Measurements from ENCODE around the gene RTL10.

Gene RTL10

GRCh38 chr22:19903031-19903430 is 48.4 kb upstream of the RTL10 start:
- H2AFZ ChIP-seq (ENCODE audit: low read depth, low read length): no peak overlapping the region
- no peaks in the 10 kb centered on the region for H3K4me1 ChIP-seq (ENCODE audit: insufficient read depth, low read length)
- H4K20me1 ChIP-seq (ENCODE audit: insufficient read depth, low read length): no peaks in the 10 kb centered on the region
- no peaks in the 10 kb centered on the region for H3K27me3 ChIP-seq (ENCODE audit: insufficient read depth, low read length, poor library complexity)
- H3K27ac ChIP-seq (ENCODE audit: low read length): no peak overlapping the region
- no peaks in the 10 kb centered on the region for H3K79me2 ChIP-seq (ENCODE audit: insufficient read depth, low read length)
- peaks cover 6% of the 10 kb centered on the region; the same call in 1 of the 2 replicates for H3K36me3 ChIP-seq (ENCODE audit: insufficient read depth, low read length)
- H3K9me3 ChIP-seq (ENCODE audit: insufficient read depth, low read length, severe bottlenecking): no peaks in the 10 kb centered on the region
- no peak overlapping the region for H3K9ac ChIP-seq (ENCODE audit: low read depth, low read length)
- DNase-seq: no peak
- no peak for ATAC-seq (ENCODE audit: insufficient read depth, low read depth)
- no peak overlapping the region for H3K4me2 ChIP-seq (ENCODE audit: insufficient read depth, low read length)
- no peak for TF ChIP-seq EZH2 (IDR thresholded peaks at IDR 0.05; ENCODE audit: borderline replicate concordance, low read depth, low read length, severe bottlenecking)
- TF ChIP-seq CTCF (IDR thresholded peaks at IDR 0.05; ENCODE audit: borderline replicate concordance, extremely low read depth, low read length, poor library complexity, severe bottlenecking): no peak
- no peak overlapping the region for H3K4me3 ChIP-seq (ENCODE audit: low read depth in 1 of 2, low read length in 2 of 2)

- no peak for ATAC-seq (ENCODE audit: insufficient read depth, low read depth)
Observed at GRCh38 chr22:19902245-19902715, 47.6 kb upstream of the RTL10 start.

GRCh38 chr22:19901577-19902244 is 47.0 kb upstream of the RTL10 start:
- H3K9ac ChIP-seq (ENCODE audit: low read depth, low read length): 0 out of 2 replicates have a peak overlapping the region, but pooled peaks have one; percentile 17
- no peaks in the 10 kb centered on the region for H3K9me3 ChIP-seq (ENCODE audit: insufficient read depth, low read length, severe bottlenecking)
- H3K36me3 ChIP-seq (ENCODE audit: insufficient read depth, low read length): peaks cover 10% of the 10 kb centered on the region
- no peaks in the 10 kb centered on the region for H3K27me3 ChIP-seq (ENCODE audit: insufficient read depth, low read length, poor library complexity)
- H3K4me3 ChIP-seq (ENCODE audit: low read depth in 1 of 2, low read length in 2 of 2): no peak overlapping the region
- H3K4me2 ChIP-seq (ENCODE audit: insufficient read depth, low read length): no peak overlapping the region
- no peak for TF ChIP-seq CTCF (IDR thresholded peaks at IDR 0.05; ENCODE audit: borderline replicate concordance, extremely low read depth, low read length, poor library complexity, severe bottlenecking)
- no peak for TF ChIP-seq EZH2 (IDR thresholded peaks at IDR 0.05; ENCODE audit: borderline replicate concordance, low read depth, low read length, severe bottlenecking)
- peak overlapping the region; percentile 52 for H3K27ac ChIP-seq (ENCODE audit: low read length)
- H3K79me2 ChIP-seq (ENCODE audit: insufficient read depth, low read length): no peaks in the 10 kb centered on the region
- peaks cover 4% of the 10 kb centered on the region for H3K4me1 ChIP-seq (ENCODE audit: insufficient read depth, low read length)
- ATAC-seq (ENCODE audit: insufficient read depth, low read depth) (no peak), DNase-seq (no peak)
- H2AFZ ChIP-seq (ENCODE audit: low read depth, low read length): no peak overlapping the region
- no peaks in the 10 kb centered on the region for H4K20me1 ChIP-seq (ENCODE audit: insufficient read depth, low read length)

More at GRCh38 chr22:19902245-19902715, 47.6 kb upstream of the RTL10 start:
- H3K4me3 ChIP-seq (ENCODE audit: low read depth in 1 of 2, low read length in 2 of 2): no peak overlapping the region
- H2AFZ ChIP-seq (ENCODE audit: low read depth, low read length): no peak overlapping the region
- peak overlapping the region; percentile 52 for H3K27ac ChIP-seq (ENCODE audit: low read length)
- DNase-seq: no peak
- H4K20me1 ChIP-seq (ENCODE audit: insufficient read depth, low read length): no peaks in the 10 kb centered on the region
- H3K36me3 ChIP-seq (ENCODE audit: insufficient read depth, low read length): peaks cover 10% of the 10 kb centered on the region
- H3K4me2 ChIP-seq (ENCODE audit: insufficient read depth, low read length): no peak overlapping the region
- H3K9ac ChIP-seq (ENCODE audit: low read depth, low read length): no peak overlapping the region
- no peaks in the 10 kb centered on the region for H3K4me1 ChIP-seq (ENCODE audit: insufficient read depth, low read length)
- no peaks in the 10 kb centered on the region for H3K9me3 ChIP-seq (ENCODE audit: insufficient read depth, low read length, severe bottlenecking)
- H3K79me2 ChIP-seq (ENCODE audit: insufficient read depth, low read length): no peaks in the 10 kb centered on the region
- TF ChIP-seq EZH2 (IDR thresholded peaks at IDR 0.05; ENCODE audit: borderline replicate concordance, low read depth, low read length, severe bottlenecking) (no peak), CTCF (IDR thresholded peaks at IDR 0.05; ENCODE audit: borderline replicate concordance, extremely low read depth, low read length, poor library complexity, severe bottlenecking) (no peak)
- H3K27me3 ChIP-seq (ENCODE audit: insufficient read depth, low read length, poor library complexity): no peaks in the 10 kb centered on the region
